HUDEP-2 (cell line): ENCODE data around the gene KAT6B.
"Not testable (repeated sequence)": the region's sequence is repeated elsewhere in the genome, so short reads cannot be mapped to it uniquely, and the experiment has no call there.

Experiments
- DNase-seq, 76 experiments: peaks; one replicate each; lab custom pipeline; 2025; ENCODE audit not compliant: unreplicated experiment in 76 of 76; lab: John Stamatoyannopoulos, UW

KAT6B gene

DNA sequence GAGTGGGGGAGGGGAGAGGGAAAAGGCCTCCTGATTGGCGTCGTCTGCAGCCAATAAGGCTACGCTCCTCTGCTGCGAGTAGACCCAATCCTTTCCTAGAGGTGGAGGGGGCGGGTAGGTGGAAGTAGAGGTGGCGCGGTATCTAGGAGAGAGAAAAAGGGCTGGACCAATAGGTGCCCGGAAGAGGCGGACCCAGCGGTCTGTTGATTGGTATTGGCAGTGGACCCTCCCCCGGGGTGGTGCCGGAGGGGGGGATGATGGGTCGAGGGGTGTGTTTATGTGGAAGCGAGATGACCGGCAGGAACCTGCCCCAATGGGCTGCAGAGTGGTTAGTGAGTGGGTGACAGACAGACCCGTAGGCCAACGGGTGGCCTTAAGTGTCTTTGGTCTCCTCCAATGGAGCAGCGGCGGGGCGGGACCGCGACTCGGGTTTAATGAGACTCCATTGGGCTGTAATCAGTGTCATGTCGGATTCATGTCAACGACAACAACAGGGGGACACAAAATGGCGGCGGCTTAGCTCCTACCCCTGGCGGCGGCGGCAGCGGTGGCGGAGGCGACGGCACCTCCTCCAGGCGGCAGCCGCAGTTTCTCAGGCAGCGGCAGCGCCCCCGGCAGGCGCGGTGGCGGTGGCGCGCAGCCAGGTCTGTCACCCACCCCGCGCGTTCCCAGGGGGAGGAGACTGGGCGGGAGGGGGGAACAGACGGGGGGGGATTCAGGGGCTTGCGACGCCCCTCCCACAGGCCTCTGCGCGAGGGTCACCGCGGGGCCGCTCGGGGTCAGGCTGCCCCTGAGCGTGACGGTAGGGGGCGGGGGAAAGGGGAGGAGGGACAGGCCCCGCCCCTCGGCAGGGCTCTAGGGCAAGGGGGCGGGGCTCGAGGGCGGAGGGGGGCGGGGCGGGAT is at the start of gene KAT6B:
Gene KAT6B, plus strand, starts transcription at position 459 of the 903 bp plus-strand sequence. CDS start 16,258 bp downstream, outside the sequence.
- DNase-seq: peak; percentile 63 to 100 (median 100)

DNA sequence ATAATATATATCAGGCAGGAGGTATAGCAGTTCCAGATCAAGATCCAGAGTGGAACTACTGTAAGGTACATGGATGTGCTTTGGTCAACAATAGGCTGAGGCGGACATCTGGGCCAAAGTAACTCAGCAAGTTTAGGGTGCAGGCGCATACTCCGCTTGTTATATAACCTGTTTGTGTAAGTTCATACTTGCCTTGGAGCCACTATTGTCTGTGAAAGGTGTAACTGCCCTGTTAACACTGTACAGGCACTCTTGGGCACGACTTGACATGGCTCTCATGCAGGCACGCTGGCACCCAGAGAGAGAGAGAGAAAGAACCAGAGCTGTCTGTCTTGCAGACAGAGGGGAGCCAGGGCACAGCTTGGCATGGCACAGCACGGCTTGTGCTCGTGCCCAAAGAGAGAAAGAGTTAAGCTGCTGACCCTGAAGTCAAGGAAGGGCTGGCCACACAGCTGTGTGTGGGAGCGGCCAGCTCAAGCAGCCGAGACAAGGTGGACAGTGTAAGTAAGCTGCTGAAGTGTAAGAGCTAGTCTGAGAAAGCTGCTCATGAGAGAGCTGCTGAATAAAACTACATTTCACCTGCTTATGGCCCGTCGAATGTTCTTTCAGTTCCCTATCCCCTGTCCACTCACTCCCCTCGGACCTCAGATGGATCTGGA is 47.8 kb upstream of the KAT6B start:
- no peak for DNase-seq

DNA sequence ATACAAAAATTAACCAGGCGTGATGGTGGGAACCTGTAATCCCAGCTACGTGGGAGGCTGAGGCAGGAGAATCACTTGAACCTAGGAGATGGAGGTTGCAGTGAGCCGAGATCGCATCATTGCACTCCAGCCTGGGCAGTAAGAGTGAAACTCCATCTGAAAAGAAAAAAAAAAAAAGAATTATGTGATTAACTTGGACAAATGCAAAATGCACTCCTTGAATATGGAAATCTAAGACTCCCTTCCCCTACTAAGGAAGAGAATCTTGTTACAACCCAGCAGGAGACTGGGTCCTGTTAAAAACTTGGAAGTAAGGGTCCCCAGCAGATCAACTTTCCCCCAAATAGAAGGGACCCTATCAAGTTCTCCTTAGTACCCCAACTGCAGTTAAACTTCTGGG is 44.5 kb upstream of the KAT6B start:
- not testable (repeated sequence) for DNase-seq

DNA sequence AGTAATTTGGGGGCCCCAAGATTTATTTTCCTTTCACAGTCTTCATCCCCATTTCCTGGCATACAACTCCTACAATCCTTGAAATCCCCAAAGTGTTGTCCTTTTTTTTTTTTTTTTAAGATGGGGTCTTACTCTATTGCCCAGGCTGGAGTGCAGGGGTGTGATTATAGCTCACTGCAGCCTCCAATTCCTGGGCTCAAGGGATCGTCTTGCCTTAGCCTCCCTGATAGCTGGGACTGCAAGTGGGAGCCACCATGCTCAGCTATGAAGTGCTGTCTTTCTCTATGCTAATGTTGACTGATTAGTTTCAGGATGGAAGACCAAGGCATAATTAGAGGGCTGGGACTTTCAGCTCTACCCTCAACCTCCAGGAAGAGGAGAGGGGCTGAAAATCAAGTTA is 41.9 kb upstream of the KAT6B start:
- DNase-seq: no peak

DNA sequence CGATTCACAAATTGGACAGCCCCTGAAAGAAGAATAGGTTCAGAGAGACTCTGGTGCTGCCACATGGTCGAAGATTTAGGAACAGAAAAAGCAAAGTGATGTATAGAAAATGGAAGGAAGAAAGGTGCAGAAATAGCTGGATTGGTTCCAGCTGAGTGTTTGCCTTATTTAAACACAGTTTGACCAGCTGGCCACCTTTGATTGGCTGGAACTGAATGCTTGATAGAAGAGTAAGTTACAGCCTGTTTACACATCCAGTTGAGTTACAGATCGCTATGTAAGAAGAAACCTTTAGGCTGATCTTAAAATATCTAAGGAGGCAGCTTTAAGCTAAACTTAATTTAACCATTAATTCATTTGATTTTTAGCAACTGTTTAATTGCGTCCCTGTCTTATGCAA is 40.3 kb upstream of the KAT6B start:
- no peak for DNase-seq

DNA sequence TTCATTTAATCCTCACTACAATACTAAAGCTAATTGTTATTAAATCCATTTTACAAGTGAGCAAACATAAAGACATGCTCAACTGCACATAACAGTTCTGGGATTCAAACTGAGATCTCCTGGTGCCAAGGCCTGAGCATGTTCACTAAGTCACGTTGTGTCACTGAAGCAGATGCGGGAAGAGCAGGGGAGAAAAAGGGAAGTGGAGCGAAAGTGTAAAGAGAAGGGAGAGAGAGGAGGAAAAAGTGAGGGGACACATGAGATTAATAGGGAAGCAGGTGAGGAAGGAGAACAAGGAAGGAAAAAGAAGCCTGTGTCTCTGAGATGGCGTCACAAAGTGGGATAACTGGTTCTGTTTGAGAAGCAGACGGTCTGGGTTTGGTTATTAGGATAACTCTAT is 38.9 kb upstream of the KAT6B start:
- no peak for DNase-seq

DNA sequence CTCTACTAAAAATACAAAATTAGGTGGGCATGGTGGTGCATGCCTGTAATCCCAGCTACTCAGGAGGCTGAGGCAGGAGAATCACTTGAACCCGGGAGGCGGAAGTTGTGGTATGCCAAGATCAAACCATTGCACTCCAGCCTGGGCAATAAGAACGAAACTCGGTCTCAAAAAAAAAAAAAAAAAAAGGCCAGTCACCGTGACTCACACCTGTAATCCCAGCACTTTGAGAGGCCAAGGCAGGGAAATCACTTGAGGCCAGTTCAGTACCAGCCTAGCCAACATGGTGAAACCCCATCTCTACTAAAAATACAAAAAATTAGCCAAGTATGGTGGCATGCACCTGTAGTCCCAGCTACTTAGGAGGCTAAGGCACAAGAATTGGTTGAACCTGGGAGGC is 34.4 kb upstream of the KAT6B start:
- DNase-seq: not testable (repeated sequence)

DNA sequence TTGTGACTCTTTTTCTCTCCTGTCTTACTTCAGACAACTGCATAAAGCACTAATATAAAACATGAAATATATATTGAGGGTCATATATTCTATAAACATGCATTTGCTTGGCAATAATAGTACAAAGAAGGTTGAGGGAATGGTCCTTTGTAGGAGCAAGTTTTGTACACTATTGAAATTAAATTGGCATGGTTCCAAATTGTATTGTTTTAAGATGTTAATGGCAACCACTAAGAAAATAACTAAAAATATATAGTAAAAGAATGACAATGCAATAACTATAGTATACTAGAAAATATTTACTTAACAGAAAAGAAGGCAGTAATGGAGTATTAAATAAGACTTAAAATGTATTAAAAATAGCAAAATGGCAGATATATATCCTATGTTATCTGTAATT is 33.7 kb upstream of the KAT6B start:
- no peak for DNase-seq

DNA sequence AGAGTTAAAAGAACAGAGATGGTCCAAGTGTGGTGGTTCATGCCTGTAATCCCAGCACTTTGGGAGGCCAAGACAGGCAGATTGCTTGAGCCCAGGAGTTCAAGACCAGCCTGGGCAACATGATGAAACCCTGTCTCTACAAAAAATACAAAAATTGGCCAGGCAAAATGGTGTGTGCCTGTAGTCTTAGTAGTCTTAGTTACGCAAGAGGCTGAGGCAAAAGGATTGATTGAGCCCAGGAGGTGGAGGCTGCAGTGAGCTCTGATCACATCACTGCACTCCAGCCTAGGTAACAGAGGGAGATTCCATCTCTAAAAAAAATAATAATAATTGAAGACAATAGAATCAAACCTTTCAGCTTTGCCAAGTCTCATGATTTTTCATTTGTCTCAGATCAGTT is 33.2 kb upstream of the KAT6B start:
- DNase-seq: not testable (repeated sequence)

DNA sequence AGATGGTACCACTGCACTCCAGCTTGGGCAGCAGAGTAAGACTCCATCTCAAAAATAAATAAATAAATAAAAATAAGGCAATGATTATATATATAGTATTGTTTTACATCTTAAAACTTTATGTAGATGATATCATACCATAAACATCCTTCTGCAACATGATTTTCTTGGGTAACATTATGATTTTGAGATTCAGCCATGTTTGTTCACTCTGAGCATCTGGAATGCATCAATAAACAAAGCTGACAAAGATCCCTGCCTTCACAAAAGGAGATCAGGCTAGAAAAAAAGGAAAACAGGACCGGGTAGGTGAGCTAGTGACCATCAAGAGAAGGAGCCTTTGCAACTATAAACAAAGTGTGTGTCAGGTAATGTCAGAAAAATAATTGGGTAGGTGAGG is 31.9 kb upstream of the KAT6B start:
- DNase-seq: no peak

DNA sequence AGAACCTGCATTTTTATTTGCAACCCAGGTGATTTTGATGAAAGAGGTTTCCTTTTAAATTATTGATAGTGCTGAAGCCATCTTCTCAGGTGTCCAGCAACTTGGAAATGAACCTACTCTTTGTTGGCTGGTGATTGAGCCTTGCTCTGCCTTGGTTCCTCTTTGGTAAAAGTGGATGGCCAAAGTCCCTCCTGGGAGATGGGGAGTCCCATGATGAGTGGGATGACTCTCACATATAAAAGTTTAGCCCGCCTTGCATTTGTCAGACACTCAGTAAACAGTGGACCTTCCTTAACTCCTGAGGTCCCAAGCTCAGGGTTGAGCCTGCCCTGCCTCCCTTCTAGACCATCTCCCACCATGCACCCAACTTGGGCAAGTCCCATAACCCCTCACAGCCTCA is 28.9 kb upstream of the KAT6B start:
- no peak for DNase-seq

DNA sequence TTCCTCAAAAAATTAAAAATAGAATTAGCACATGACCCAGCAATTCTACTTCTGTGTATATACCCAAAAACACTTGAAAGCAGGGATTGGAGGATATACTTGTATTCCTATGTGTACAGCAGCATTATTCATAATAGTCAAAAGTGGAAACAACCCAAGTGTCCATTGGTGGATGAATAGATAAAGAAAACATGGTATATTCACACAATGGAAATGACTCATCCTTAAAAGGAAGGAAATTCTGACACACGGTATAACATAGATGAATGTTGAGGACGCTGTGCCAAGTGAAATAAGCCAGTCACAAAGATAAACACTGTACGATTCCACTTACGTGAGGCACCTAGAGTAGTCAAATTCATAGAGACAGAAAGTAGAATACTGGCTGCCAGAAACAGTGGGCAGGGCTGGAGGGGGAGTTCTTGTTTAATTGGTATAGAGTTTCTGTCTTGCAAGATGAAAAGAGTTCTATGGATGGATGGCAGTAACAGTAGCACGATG is 26.6 kb upstream of the KAT6B start:
- DNase-seq: peak in 8 of 76 experiments; percentile 16 to 53 (median 26)

DNA sequence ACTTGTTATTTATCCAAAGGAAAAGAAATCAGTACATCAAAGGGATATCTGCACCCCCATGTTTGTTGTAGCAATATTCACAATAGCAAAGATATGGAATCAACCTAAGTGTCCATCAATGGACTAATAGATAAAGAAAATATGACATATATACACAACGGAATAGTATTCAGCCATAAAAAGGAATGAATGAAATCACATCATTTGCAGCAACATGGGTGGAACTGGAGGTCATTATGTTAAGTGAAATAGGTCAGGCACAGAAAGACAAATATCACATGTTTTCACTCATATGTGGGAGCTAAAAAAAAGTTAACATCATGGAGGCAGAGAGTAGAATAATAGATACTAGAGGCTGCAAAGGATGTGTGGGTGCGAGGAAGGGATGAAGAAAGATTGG is 25.0 kb upstream of the KAT6B start:
- no peak for DNase-seq

DNA sequence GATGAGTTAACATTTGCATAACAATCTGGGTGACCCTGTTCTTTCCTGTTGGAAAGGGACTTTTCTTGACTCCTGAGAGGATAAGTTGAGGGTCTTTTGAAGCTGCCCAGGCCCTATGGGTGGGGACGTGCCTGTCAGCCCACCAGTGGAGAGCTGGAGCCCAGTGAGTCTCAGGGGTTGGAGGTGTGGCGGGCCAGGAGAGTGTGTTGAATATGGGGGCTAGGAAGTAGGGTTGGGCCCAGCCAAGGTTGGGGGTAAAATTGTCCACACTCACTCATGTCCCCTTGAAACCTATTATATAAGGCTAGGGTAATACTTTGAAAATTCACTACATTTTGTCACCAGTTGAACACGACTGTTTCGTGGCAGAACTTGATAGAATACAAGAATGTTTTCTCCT is 17.9 kb upstream of the KAT6B start:
- DNase-seq: no peak

DNA sequence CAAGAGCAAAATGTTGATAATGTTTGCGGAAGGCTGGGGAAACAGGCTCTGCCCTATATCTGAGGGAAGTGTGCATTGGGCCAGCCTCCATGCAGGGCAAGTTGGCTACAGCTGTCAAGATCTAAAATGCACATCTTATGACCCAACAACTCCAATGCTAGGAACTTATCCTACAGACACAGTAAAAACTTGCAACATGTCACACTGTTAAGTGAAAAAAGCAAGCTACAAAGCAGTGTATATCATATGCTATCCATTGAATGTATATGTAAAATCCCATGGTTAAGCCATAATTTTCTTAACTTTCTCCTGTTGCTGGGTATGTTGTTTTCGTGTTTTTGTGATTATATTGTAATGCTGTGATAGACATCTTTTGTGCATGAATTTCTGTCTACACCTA is 16.3 kb upstream of the KAT6B start:
- no peak for DNase-seq

DNA sequence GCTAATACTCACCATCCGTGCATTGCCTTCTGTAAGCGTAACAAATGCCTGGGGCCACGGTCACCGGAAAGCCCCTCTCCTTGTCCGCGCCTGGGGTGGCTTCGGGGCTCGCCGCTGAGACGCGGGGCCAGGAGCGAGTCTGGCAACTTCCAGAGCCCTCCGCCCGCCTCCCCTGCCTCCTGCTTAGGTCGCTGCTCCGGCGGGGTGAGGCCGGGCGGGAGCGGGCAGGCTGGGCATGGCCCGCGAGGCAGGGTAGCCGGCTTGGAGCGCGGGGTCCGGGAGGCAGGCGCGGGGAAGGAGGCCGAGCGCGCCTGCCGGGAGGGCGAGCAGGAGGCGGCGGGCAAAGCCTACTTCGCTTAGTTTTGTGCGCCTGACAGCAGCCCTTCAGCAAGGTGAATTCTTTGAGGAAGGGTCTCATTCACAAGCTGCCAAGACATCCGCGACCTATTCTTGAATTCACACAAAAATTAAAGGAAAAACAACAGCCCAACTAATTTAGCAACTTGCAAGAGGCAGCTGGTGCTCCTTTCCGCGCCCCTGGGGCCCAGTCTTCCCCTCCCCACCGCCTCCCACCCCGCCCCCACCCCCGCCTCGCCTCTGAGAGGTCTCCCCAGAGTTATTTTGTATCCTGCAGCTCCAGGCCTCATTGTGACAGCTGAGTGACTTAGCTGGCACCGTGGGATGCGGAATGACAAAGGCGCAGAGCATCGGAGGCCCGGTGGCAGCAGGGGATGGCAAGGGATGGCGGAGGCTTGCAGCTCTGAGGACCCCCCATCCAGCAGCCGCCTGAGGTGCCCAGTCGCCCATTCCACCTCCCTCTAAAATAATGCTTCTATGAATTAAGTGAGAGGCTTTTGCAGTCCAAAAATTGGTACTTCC is 12.8 kb upstream of the KAT6B start:
- DNase-seq: no peak

DNA sequence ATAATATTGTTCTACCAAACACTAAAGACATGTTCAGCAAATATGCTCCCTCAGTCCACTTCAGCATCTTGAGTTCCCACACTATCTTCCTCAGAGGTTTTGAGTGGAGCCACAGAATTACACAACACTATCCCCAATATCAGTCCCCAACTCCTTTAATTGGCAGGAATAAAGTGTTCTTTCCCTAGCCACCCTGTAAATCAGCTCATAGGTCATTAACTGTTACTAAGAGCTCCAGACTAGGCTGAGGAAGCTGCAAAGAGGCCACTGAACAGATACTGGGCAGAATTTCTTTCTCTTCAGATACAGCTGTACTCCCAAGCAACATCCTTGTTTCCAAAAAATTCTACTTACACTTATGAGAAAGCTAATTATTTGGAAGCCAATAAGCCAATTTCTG is 11.6 kb upstream of the KAT6B start:
- DNase-seq: no peak

DNA sequence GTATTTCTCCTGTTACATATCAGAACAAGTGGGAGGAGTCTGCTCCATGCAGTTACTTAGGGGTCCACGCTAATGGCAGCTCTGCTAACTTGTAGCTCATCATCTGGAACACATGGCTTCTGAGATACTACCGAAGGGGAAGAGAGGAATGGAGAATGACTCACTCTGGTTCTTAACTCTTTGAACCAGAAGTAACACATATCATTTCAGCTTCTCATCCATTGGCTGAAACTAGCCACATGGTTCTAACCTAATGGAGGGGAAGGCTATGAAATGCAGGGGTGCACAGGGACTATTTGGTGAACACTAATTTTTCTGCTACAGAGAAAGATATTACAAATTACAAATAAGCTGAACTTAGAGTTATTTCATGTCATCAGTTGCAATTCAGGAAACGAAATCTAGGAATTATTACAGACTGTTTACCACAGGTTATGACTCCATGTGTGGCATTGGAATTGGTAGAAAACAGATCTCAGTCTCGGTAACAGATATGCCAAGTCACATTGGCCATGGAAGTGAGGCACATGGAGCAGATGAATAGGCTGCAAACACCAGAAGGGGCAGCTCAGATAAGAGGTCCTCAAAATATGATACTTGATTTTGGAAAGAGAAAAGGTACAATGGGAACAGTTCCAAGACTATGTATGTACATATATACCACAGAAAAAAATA is 9.4 kb upstream of the KAT6B start:
- no peak for DNase-seq

DNA sequence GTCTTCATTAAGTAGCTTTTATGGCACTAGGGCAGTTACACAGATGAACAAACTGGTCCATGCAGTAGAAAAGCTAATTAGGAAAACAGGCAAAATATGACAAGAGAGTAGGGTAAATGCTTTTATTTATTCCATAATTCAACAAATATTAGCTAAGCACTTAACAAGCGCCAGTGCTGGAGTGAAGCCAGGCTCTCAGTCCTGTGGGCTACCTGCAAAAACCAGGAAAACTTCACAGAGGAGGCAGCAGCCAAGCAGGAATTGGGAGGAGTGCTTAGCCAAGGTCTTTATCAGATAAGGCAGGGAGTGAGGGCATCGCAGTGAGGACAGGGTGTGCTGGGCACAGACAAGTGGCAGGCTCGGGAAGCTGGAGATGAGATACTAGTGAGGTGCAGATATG is 4.9 kb upstream of the KAT6B start:
- peak in 20 of 76 experiments; percentile 3 to 39 (median 11) for DNase-seq

DNA sequence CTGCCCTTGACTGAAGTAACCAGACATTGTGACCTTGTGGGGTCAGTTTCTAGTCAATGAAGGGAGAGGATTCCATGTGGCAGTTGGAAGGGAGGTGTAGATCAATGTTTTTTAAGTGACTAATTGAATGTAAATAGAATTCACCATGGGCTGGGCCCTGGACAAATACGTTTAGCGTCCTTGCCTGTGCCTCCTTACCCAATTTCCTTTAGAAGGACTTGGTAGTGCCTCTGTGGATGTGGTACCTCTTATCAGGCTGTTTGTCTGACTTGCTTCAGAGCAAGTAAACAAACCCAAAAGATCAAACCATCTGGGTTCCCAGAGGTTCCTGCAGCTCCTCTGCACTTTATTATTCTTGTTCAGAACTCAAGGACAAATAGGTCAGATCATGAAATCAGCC is 4.3 kb upstream of the KAT6B start:
- no peak for DNase-seq
